Activated T-cell treated with anti-CD3 and anti-CD28 coated beads for 4 hours (primary cell): Measurements from ENCODE around the gene TCAP.
A peak's percentile ranks its signal among the peaks of the same experiment; 100 is the strongest.

Source experiments
- DNase-seq: peaks from one replicate; pipeline ENCODE4 v3.0.0-alpha.2; 2020

Gene TCAP

GRCh38 chr17:39629898-39630297, 35.3 kb upstream of the TCAP start:
- DNase-seq = no peak

- no peak for DNase-seq
Observed at GRCh38 chr17:39631403-39631802, 33.7 kb upstream of the TCAP start.

- DNase-seq = no peak
Observed at GRCh38 chr17:39632153-39632941, 32.8 kb upstream of the TCAP start.

DNA sequence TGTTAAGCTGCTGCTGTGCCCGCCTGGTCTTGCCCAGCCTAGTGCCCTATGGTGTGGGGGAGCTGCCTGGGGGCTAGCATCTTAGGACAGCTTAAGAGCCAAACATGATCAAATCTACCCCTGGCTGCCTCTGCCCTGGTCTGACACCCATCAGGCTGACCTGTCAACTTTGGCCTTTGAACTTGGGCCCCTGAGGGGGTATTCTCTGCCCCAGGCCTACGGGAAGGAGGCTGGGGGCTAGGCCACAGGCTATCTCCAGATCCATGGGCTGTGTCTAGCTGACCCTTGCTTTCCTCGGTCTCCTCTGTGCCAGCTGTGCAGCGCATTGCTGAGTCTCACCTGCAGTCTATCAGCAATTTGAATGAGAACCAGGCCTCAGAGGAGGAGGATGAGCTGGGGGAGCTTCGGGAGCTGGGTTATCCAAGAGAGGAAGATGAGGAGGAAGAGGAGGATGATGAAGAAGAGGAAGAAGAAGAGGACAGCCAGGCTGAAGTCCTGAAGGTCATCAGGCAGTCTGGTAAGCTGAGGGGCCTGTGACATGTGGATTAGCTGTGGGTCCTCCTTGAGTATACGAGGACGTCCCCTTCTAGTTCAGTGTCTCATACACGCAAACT, 31.5 kb upstream of the TCAP start:
- DNase-seq = no peak

- no peak for DNase-seq
Observed at GRCh38 chr17:39634384-39634871, 30.7 kb upstream of the TCAP start.

DNA sequence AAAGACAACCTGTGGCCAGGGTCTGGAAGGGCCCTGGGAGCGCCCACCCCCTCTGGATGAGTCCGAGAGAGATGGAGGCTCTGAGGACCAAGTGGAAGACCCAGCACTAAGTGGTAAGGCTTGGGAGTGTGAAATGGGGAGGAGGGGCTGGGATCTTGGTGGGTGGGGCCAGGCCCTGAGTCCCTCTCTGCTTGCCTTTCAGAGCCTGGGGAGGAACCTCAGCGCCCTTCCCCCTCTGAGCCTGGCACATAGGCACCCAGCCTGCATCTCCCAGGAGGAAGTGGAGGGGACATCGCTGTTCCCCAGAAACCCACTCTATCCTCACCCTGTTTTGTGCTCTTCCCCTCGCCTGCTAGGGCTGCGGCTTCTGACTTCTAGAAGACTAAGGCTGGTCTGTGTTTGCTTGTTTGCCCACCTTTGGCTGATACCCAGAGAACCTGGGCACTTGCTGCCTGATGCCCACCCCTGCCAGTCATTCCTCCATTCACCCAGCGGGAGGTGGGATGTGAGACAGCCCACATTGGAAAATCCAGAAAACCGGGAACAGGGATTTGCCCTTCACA, 29.5 kb upstream of the TCAP start:
- DNase-seq = no peak

- DNase-seq = no peak
Observed at GRCh38 chr17:39636587-39636926, 28.6 kb upstream of the TCAP start.

DNA sequence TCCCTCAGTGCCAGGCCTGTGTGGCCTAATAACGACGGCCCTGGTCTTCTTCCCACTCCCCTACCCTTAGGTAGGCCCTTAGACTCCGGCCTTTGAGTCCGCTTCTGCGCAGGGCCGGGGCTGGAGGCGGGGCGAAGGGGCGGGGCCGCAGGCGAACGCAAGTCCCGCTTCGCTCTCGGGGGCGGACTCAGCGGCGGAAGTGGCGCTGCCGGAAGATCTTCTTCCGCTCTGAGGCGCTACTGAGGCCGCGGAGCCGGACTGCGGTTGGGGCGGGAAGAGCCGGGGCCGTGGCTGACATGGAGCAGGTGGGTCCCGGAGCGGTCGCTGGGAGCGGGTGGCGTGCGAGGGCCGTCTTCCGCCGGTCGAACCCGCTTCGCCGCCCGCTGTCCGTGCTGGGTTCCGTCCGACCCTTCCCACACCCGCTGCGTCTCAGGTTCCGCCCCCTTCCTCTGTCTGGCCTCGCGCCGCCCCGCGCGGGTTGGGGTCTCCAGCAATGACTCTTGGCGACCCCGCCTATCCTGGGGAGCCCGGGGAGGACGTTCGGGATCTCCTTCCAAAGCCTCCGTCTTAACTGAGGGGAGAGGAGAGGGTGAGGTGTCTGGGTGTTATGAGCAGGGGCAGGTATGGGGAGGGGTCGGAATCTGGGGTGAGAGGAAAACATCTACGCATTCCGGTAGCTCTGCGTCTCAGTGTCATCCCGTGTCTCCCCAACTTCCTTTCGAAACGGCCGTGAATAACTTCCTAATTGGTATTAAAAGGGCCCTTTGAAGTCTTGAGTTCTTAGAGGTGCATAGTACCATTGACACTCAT, 28.0 kb upstream of the TCAP start, which contains the start of gene STARD3:
Gene STARD3, plus strand, starts transcription at position 218 of the 810 bp plus-strand sequence. CDS start 16,388 bp downstream, outside the sequence.
- peak; percentile 85 for DNase-seq

DNA sequence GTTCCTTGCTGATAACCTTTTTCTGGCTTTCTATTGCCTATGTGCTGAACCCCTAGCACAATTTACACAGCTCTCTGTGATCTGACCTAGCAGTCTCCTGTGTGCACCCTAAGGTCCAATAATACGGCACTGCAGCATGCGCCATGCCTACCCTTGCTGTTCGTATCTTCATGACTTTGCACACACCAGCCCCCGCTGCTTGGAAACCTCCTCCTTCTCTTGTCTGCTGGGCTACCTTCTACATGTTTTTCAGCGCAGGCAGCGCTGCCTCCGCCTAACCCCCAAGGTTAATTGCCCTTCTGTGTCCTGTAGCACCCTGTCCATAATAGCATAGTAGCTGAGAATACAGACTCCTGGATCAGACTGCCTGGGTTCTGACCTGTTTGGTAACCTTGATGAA, 26.8 kb upstream of the TCAP start:
- no peak for DNase-seq

DNA sequence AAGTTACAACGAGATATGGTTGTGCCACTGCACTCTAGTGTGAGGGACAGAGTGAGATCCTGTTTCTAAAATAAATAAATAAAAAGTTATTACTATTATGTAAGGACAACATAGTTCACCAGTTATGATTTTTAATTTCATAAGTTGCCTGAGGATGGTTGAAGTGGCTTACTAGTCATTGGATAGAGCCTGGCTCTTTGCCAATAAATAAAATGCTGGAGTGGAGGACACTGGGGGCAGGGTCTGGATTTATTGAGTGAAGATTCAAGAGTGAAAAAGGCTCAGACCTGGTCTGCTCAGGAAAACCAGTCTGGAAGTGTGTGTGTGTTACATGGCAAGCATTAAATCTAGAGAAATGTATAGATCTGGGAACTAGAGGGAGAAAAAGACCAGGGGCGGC, 26.1 kb upstream of the TCAP start:
- no peak for DNase-seq

DNA sequence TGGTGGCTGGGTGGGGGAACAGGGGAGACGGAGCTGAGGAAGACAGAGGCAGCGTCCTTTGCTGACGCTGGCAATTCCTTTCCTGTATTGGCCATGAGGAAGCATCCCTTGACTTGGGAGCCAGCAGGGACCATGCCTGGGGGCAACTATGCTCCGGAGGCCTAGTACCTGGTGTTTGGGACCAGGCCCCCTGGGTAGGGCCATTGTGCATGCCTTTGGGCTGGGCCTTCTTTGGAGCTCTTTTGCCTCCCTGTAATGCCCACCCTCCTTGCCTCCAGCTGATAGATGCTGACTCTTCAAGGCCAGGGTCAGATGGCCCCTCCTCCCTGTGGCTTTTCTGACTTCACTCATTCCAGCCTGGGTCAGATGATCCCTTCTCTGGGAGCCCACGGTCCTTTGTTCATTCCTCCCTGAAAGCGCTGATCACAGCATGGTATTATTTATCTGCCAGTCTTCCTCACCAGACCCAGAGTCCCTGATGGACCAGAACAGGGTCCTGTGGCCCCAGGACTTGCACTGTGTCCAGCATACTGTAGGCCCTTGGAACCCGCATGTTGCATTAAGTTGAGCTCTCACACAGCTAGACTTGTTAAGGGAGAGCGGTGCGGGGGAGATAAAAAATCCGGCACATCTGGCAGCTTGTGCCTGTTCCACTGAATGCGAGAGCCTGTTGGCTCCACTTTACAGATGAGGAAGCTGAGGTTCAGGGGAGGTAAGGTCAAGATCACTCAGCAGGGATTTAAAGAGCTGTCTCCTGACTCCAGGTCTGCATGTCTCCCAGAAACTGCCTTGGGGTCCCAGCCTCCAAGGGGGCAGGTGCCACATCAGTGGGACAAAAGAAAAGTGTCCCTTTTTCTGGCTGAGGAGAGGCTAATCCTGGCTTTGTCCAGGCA, 25.3 kb upstream of the TCAP start:
- no peak for DNase-seq

GRCh38 chr17:39640591-39641031, 24.5 kb upstream of the TCAP start:
- no peak for DNase-seq

DNA sequence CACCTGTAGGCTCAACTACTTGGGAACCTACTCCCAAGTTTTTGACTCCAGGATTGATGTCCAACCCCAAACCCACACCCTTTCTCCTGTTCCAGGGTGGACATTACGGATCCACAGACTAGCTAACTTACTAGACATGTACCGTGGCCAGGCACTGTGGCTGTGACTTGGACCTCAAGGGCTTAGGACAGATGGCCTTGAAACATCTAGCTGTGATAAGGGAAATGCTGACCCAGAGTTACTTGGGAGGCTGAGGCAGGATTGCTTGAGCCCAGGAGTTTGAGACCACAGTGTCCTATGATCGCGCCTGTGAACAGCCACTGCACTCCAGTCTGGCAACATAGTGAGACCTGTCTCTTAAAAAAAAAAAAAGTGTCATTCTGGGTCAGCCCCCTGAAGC, 24.1 kb upstream of the TCAP start:
- DNase-seq = no peak

DNA sequence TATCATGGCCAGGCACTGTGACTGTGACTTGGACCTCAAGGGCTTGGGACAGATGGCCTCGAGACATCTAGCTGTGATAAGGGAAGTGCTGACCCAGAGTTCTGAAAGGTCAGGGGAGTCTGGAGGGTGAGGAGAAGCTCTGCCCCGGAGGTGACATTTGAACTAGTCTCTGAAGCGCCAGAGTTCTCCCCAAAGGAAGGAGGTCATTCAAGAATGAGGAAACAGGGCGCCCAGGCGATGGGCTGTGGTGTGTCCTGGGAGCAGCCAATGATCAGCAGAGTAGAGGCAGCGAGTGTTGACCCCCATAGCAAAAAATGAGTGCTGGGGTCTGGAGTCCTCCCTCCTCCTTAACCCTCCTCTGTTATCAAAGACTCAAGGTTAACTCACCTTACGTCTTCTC, 23.3 kb upstream of the TCAP start:
- DNase-seq = no peak

DNA sequence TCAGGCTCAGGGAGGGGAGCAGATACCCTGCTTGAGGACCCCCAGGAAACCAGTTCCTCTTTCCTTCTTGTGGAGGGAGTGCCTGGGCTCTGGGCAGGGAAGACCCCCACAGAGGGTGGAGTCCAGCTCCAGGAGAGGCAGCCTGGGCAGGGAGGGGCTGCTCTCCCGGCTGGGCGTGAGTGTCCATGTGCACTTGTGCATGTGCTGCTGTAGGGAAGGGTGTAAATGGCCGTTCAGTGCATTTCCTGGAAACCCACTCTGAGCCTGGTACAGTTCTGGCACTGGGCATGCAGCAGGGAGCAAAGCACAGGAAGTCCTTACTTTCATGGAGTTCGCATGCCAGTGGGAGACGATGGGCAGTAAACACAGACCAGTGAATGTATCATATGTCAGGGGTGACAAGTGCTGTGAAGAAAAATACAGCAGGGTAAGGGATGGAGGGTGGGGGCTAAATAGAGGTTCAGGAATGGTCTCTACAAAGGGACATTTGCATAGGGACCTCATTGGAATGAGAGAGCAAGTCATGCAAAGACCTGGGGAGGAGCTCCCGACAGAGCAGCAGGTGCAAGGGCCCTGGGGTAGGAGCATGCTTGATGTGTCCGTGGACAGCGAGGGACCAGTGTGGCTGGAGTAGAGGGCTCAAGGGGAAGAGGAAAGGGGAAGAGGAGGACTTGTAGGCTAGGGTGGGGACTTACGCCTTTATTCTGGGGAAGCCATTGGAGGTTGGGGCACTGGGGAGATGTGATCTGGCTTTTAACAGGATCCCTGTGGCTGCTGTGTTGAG, 22.7 kb upstream of the TCAP start:
- no peak for DNase-seq

GRCh38 chr17:39643271-39643670, 21.9 kb upstream of the TCAP start:
- no peak for DNase-seq

GRCh38 chr17:39647256-39647655, 17.9 kb upstream of the TCAP start:
- DNase-seq = no peak

- DNase-seq = no peak
Observed at GRCh38 chr17:39648616-39649366, 16.4 kb upstream of the TCAP start.

GRCh38 chr17:39650121-39650579, 15.0 kb upstream of the TCAP start:
- no peak for DNase-seq

DNA sequence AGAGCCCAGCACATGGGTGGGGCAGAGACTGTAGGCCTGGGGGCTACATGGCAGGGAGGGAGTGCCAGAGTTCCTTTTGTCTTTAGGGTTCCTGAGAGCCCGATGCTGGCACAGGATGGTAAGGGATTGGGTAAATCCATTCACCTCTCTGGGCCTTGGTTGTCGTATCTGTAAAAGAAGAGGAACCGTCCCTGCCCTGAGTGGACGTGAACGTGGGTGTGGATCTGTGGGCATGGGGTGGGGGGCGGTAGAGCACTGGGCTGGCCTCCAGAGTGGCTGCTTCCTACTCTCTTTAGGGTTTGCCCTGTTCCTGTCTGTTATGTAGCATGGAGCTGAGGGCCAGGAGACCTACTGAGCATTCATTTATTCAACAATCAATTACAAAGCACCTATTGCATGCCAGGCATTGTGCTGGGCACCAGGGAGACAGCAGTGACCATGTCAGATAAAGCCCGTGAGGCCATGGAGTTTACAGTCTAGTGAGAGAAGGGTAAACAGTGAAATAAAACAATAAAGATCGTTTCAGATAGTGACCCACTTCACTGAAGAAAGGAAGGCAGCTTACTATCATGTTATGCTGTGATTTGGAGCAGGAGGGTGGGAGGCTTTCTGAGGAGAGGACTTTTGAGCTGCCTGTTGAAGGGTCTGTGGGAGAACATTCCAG, 13.1 kb upstream of the TCAP start:
- DNase-seq = no peak
